HG02943 (cell line): ENCODE data around the gene YY1.

Experiments used
- ATAC-seq: cut with Tn5 transposase; IDR thresholded peaks from one replicate; pipeline ENCODE4 v1.9.1; 2021; ENCODE audit warnings: mild to moderate bottlenecking, low read depth, moderate library complexity; ENCODE audit not compliant: unreplicated experiment

YY1 gene

DNA sequence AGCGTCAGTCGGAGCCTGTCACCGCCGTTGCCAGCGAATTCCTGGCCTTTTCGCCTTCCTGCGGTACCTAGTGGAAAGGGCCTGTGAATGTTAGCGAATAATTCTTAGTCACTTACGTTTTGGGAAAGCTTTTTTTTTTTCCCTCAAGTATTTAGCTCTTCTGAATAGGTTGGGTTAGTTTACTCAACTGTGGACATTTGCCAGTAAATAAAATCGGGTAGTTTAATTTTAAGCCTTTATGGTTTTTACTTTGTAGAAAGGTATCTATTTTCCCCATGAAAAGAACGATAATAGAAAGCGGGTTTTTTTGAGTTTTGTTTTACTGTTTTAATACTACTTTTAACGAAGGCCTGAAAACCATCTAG, 1.7 kb downstream of the YY1 start:
- ATAC-seq = no peak

DNA sequence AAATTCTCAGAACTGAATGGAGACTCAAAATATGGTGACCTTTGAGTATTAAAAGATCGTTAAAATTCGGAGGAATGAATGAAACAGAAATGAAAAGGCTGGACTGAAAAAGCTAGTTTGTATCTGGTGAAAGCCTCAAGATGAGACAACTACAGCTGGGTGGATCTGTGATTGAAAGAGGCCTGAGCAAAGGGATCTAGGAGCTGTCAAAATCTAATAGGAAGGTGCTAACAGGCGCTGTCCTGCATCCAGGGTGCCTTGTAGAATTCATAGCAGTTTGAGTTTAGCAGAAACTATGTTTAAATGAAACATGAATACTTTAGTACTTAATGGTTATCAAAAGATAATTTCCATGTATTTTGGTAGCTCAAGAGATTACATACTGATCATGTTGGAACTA, 2.3 kb downstream of the YY1 start:
- no peak for ATAC-seq

DNA sequence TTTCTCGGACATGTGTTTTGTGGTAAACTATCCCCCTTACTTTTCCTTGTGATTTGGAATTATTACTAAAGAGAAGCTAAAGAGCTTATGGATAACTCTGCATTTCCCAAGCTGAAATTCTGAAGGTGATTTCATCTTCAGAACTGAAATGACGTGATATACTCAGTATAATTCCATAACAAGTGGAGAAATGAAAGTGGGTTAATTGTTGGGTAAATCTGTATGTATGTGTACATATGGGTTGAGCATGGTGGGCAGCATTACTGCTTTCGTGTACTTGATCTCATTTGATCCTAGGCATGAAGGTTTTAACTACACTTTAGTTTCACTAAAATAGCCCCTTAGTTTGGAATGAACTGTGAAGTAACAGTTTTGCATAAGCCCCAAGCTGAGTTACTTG, 4.1 kb downstream of the YY1 start:
- no peak for ATAC-seq

DNA sequence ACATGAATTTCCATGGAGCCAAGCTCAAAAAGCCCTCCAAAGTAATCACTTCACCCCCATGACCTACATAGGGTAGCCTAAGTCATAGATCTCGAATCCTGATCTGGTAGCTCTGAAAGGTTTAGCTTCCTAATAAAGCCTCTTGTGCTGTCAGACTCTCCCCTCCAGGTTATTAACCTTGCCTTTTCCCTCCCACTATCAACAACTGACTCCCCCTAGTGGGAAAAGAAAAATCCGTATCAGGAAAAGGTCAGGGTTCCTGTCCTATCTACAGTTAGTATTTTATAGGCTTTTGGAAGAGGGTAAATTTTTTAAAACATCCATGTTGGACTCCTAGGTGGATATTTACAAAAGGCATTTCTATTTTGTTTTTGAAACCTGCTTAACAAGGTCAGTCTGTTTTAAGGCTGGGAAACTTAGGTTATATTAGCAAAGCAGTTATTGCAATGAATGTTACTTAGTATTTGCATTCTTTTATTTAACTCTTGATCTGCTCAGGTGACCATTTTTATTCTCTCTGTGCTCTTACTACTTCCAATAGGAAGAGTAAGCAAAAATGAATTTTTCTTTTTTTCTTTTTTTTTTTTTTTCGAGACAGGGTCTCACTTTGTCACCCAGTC, 8.0 kb downstream of the YY1 start:
- no peak for ATAC-seq

DNA sequence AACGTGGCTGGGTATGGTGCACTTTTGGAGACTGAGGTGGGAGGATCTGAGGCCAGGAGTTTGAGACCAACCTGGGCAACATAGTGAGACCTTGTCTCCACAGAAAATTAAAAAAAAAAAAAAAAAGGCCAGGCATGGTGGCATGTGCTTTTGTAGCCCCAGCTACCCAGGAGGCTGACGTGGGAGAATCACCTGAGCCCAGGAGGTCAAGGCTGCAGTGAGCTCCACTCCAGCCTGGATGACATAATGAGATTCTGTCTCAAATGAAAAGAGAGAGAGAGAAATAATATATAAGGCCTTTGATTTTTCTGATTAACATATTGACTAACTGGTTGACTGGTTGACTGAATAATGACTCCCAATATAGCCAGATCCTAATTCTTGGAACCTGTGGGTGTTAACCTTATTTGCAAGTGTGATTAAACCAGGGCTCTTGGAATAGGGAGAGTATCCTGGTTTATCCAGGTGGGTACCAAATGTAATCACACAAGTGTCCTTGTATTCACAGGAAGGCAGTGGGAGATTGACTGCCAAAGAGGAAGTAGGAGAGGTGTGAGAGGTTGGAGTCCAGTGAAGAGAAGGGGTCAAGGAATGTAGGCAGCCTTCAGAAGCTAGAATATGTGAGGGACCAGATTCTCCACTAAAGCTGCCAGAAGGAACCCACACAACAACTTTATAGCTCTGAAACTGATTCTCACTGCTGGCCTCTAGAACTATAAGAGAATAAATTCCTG, 12.0 kb downstream of the YY1 start:
- no peak for ATAC-seq

DNA sequence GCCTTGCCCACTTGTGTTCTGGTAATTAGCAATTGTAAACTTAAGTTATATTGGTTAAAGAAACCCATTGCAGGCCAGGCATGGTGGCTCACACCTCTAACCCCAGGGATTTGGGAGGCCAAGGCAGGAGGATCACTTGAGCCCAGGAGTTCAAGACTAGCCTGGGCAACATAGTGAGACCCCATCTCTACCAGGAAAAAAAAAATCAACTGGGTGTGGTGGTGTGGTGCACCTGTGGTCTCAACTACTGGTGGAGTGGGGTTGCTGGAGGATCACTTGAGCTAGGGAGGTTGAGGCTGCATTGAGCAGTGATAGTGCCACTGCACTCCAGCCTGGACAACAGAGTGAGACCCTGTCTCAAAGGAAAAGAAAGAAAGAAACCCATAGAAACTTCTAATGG, 13.7 kb downstream of the YY1 start:
- no peak for ATAC-seq

DNA sequence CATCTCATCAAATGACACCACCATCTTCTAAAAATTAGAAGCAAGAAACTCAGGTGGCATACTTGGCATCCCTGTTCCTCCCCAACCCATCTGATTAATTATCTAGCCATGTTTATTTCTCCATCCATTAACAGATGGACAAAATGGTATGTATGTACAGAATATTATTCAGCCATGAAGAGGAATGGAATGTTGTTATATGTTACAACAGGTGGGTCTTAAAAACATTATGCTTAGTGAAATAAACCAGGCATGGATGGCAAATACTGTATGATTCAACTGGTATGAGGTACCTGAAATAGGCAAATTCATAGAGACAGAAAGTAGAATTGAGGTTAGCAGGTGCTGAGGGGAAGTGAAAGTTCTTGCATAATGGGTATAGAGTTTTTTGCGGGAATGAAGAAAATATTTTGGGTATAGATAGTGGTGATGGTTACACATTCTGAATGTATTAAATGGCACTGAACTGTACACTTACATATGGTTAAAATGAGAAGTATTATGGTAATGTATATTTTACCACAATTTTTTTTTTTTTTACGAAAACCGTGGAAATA, 17.5 kb downstream of the YY1 start:
- ATAC-seq = peak; percentile 47

DNA sequence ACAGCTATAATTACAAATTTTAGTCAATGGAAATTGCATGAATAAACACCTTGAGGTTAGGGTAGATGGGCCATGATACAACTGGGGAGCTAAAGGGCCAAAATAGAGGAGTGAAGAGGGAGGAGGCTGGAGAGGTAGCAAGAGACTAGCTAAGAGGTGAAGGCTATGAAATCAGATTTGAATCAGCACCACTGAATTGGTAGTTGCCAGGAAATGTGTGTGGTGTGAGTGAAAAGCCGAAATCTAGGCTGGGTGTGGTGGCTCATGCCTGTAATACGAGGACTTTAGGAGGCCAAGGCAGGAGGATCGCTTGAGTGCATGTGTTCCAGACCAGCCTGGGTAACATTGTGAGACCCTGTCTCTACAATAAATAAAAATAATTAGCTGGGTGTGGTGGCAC, 22.7 kb downstream of the YY1 start:
- no peak for ATAC-seq

DNA sequence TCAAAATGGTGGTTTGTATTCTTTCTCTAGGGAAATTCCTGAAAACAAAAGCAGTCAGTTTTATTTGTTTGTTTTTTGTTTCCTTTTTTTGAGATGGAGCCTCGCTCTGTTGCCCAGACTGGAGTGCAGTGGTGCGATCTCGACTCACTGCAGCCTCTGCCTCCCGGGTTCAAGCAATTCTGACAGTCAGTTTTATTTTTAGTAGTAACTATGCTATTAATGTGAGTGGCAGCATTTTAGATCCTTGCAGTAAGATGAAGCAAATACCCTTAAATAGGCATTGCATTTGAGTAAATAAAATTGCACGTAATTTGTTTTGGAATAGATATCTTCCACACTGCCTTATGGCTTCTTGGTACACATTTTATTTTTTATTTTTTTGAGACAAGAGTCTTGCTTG, 23.6 kb downstream of the YY1 start:
- ATAC-seq = no peak

DNA sequence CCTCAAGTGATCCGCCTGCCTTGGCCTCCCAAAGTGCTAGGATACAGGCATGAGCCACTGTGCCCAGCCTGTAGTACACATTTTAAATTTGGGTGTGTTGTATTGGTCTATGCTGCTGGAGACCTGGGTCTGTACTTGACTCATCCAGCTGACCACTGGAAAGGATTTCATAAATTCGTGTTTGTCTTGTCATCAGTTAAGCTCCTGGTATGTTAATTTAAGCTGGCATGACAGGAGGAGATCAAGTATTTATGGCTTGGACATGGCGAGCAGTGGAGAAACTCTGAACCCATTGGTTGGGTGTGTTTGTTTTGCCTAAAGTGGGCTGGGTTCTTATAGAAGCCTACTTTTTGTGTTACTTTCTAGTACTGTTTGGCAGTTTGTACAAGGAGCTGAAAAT, 24.2 kb downstream of the YY1 start:
- no peak for ATAC-seq

DNA sequence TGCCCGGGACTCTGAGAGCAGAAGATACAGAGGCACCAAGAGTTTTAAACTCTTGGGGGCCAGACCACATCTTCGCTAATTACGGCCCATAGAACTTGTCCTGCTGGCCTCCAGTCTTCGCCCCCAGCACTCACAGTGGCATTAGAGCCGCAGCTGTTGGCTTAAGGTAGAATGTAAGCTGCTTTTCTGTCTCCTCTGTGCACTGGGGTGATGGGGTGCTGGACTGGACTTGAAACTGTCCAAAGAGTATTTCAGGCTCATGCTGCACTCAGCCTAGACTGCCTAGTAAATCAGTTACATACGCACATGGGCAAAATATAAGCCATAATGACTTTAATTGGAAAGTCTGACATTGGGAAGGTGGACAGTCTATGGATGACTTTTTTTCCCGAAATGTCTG, 29.0 kb downstream of the YY1 start:
- ATAC-seq = no peak

DNA sequence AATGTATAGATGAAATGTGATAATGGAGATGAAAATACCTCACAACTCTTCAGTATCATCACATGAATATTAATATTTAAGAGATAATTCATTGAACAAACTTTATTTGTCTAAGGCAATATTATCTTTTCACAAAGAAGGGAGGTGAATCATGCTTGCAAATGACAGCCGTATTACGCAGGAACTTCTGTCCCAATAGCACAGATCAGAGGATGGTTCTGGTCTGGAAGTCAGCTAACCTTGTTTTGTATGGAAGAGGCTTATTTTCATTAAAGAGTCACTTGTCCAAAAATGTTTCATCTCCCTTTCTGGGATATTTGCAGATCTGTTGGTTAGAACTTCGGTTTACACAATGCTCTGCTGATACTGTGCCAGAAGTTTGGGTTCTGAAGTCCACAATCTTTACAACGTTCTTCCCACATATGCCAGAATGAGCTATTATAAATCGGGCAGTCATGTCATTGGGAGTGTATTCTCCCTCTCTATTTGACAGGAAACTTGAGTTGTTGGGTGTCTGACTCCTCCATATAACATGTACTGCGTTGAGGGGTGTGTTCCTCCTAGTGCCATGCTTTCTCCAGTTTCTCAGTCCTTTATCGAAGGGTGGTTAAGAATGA, 29.8 kb downstream of the YY1 start:
- no peak for ATAC-seq

DNA sequence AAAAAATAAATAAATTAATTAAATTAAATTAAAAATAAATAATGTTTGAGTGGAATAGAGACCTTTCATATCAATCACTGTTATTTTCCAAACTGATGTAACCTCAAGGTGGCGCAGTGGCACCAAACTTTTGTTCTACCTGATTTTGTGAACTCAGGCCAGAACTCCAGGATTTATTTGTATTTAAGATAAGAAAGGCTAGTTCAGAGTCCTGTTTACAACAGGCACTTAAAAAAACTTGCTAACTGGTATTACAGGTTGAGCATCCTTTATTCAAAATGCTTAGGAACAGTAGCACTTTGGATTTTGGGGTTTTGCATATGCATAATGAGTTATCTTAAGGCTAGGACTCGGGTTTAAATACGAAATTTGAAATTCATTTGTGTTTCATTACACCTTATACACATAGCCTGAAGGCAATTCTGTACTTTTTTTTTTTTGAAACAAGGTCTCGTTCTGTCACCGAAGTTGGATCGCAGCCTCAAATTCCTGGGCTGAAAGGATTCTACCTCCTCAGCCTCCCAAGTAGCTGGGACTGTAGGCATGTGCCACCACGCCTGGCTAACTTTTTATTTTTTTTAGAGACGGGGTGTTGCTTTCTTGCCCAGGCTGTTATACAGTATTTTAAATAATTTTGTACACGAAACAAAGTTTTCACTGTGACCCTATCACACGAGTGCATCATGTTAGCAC, 32.4 kb downstream of the YY1 start:
- no peak for ATAC-seq

DNA sequence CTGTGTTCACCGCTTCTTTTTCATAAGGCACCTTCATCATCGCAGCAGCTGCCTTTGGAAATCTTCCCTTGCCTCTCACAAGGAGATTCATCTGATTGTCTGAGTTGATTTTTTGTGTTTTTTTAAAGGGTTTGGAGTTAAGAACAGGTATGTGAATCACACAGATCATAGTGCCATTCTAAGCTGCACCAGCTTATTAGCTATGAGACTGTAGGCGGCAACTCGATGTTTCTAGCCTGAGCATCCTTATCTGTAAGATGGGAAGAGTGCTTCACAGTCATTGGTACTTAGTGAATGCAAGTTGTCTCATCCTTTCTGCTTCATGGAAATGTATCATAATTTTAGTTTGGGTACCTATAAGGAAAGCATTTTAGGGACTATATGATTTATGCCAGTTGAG, 35.3 kb downstream of the YY1 start:
- ATAC-seq = no peak

DNA sequence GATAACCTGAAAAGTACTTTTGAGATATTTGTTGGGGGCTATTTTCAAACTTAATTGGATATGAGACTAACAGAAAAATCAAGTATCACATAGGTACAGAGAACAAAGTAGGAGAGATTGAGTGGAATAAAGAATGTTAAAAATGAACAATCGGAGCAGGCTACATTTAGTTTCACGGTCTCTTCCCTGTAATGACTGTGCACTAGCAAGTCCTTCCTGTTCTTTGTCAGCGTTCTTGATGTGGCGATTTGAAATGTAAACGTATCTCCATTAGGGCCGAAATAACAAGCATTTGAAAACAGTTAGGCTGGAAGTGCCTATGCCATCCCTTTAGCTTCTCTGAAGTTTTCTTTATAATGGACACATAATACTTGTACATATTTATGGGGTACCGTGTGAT, 36.3 kb downstream of the YY1 start:
- no peak for ATAC-seq

DNA sequence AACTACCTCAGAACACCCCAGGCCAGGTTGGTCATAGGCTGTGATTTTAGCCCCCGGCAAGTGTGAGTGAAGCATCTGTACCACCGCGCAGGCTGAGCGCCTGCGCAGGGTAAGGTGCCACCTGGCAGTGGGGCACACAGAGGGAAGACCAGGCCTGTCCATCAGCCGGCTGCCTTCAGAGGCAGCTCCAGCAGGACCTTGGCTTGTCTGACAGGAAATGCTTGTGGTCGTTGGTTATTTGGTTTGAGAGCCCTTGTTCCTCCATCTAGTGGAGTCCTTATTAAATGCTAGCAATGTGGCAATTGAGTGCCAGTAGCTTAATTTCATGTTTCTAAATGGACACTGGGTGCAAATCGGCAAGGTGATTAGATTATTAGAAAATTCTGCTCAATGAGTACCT, 39.8 kb downstream of the YY1 start:
- ATAC-seq = no peak

DNA sequence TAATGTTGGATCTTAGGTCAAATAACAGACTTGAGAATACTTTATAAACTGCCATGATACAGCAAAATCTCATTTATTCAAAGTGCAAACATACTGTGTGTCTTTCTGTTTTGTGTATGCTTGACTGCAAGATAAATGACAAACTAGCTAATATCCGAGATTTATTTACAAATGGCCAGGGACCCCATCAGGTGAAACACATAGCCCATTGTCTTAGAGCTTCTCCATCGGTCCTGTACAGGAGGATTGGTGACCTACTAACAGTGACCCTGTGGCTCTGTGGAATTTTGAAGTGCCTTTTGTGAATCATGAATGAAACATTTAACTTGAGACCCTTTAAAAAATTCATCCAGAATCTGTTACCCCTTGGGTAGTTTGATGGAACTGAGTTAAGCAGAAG, 40.2 kb downstream of the YY1 start:
- ATAC-seq = no peak

DNA sequence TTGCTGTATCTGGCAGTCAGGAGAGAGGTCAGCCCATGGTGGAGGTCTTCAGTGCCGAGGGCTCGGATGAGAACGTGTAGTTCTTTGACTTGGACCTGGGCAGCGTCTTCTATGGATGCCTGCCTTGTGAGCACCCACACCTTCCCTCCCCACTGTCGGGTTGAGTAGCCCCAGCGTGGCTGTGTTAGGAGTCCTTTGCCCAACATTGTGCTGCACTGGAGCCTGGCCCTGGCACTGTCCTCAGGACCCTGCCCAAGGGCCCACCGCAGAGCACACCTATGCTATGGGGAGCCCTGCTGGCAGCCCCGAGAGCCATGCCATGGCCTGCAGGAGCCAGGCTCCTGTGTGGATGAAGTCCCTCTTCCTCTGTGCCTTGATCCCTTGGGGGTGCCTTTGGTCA, 40.6 kb downstream of the YY1 start:
- ATAC-seq = no peak

DNA sequence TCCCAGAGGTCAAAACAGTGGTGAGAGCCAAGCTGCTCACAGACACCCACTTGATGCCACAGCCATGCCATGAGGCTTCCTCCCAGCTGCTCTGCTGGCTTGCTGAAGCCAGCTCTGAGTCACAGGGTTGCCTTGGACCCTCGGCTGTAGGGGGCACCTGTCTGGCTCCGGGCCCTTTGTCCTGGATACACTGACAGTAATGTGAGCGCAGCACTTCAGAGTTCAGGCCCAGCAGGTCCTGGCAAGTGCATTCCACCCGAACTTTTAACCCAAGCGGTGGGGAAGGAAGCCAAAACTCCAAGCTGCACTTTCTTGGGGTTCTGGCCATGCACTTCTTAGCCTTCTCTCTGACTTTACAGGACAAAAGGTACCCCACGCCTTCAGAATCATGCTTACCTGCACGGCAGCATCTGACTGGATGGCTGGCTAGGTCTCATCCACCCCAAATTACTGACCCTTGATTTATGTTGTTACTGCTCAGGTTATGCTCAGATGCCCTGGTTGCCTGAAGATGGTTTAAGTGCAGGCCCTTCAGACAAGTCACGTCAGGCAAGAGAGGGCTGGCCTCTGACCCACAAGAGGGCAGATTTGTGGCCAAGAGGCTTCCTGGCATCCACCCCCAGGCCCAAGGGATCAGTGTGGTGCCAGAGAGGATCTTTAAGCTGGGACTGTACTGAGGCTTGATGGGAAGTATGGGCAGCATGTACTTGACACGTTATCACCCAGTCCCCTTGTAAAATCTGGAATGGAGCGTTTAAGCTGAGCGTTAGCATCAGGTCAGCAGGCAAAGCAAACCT, 42.5 kb downstream of the YY1 start:
- no peak for ATAC-seq

DNA sequence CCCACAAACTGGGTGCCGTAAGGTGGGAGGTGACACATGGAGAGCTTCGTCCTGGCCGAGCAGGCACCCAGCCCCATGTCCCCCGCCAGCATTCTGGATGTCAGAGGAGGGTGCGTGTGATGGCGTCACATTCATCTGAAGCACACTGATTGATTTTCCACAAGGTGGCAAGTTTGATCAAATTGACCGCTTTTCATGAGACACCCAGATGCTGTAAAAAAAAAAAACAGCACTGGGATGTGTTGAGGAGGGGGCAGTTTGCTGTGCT, 43.1 kb downstream of the YY1 start:
- ATAC-seq = no peak
